ENCODE results near the gene RRM2. TPM values are rescaled to one million over a fixed set of nuclear protein-coding genes. Genes with fewer than 3 reads are reported as not detected.

The RRM2 gene
- total RNA-seq, 6 donors from 2014 or later: 2.1 to 12.9 (median 3.2) TPM

DNA sequence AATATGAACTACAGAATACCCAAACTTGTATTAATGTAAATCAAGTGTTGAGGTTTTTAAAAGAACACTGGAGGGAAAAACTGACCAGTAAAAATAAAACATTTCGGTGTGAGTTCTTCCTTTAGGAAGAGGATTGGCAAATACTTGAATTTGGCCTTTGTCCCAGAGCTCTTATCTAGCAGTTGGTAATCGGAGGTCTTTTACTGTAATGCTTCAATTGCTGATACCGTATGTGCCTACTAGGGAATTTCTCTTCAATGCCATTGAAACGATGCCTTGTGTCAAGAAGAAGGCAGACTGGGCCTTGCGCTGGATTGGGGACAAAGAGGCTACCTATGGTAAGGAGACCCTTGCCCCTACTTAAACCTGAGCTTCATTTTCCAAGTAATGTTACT lies 4.1 kb downstream of the RRM2 start:
- H3K36me3 ChIP-seq: no peaks in the 10 kb centered on the region
- H3K9me3 ChIP-seq: no peaks in the 10 kb centered on the region
- H3K27ac ChIP-seq: no peak overlapping the region
- peaks cover 29 to 47% (median 34%) of the 10 kb centered on the region in 4 donors for H3K4me1 ChIP-seq
- 29 to 30% methylated on average over 5 of the region's 5 CpGs for WGBS, 2 donors
- H3K4me3 ChIP-seq: no peak overlapping the region
- DNase-seq (no peak), ATAC-seq (ENCODE audit: low FRiP score in 2 of 2) (no peak)
- TF ChIP-seq, protein P1, sequence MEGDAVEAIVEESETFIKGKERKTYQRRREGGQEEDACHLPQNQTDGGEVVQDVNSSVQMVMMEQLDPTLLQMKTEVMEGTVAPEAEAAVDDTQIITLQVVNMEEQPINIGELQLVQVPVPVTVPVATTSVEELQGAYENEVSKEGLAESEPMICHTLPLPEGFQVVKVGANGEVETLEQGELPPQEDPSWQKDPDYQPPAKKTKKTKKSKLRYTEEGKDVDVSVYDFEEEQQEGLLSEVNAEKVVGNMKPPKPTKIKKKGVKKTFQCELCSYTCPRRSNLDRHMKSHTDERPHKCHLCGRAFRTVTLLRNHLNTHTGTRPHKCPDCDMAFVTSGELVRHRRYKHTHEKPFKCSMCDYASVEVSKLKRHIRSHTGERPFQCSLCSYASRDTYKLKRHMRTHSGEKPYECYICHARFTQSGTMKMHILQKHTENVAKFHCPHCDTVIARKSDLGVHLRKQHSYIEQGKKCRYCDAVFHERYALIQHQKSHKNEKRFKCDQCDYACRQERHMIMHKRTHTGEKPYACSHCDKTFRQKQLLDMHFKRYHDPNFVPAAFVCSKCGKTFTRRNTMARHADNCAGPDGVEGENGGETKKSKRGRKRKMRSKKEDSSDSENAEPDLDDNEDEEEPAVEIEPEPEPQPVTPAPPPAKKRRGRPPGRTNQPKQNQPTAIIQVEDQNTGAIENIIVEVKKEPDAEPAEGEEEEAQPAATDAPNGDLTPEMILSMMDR (IDR thresholded peaks at IDR 0.05): no peak
- no peak for TF ChIP-seq POLR2A (IDR thresholded peaks at IDR 0.05)
- no peak for TF ChIP-seq POLR2AphosphoS5 (IDR thresholded peaks at IDR 0.05)
- peak in 1 of 4 donors; percentile 61 for TF ChIP-seq EP300 (IDR thresholded peaks at IDR 0.05)
- H3K27me3 ChIP-seq: peaks cover 0 to 7% (median 3%) of the 10 kb centered on the region in 4 donors

DNA sequence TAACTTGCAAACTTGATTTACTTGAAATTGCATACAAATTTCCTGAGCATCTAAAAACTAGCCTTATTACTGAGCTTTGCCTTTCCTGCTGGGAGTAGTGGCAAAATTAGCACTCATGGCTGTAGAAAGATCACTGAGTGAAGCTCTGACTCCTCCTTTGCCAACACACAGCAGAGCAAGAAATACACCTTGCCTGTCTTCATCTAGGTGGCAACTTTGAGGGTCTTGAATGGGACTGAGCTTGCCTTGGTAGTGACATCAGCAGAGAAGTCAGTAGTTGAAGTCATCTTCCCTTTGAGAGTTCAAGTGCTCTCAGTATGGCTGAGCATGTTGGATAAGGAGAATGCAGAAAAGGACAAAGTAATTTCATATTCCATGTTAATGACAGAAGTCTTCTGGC lies 5.9 kb downstream of the RRM2 start:
- no peak for TF ChIP-seq EP300 (IDR thresholded peaks at IDR 0.05)
- no peak for TF ChIP-seq POLR2AphosphoS5 (IDR thresholded peaks at IDR 0.05)
- TF ChIP-seq, protein P1 (IDR thresholded peaks at IDR 0.05): no peak
- no peak for TF ChIP-seq POLR2A (IDR thresholded peaks at IDR 0.05)
- Histone ChIP-seq H3K27me3 (peaks cover 0 to 1% (median 0%) of the 10 kb centered on the region in 4 donors), H3K36me3 (no peaks in the 10 kb centered on the region), H3K27ac (no peak overlapping the region), H3K4me1 (peaks cover 11 to 29% (median 16%) of the 10 kb centered on the region in 4 donors), H3K4me3 (no peak overlapping the region), H3K9me3 (no peaks in the 10 kb centered on the region)
- no peak for DNase-seq
- no peak for ATAC-seq (ENCODE audit: low FRiP score in 2 of 2)

DNA sequence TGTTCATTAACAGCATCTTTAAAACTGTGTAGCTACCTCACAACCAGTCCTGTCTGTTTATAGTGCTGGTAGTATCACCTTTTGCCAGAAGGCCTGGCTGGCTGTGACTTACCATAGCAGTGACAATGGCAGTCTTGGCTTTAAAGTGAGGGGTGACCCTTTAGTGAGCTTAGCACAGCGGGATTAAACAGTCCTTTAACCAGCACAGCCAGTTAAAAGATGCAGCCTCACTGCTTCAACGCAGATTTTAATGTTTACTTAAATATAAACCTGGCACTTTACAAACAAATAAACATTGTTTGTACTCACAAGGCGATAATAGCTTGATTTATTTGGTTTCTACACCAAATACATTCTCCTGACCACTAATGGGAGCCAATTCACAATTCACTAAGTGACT lies 7.0 kb downstream of the RRM2 start:
- ATAC-seq (ENCODE audit: low FRiP score in 2 of 2) (no peak), DNase-seq (no peak)
- Histone ChIP-seq H3K9me3 (no peaks in the 10 kb centered on the region), H3K27me3 (no peaks in the 10 kb centered on the region), H3K36me3 (no peaks in the 10 kb centered on the region), H3K4me3 (no peak overlapping the region), H3K27ac (no peak overlapping the region), H3K4me1 (peaks cover 3 to 18% (median 9%) of the 10 kb centered on the region in 4 donors)
- TF ChIP-seq POLR2A (IDR thresholded peaks at IDR 0.05) (no peak), POLR2AphosphoS5 (IDR thresholded peaks at IDR 0.05) (no peak)
- TF ChIP-seq, protein P1 (IDR thresholded peaks at IDR 0.05): no peak
- 71 to 79% methylated on average over 3 of the region's 3 CpGs for WGBS, 2 donors

DNA sequence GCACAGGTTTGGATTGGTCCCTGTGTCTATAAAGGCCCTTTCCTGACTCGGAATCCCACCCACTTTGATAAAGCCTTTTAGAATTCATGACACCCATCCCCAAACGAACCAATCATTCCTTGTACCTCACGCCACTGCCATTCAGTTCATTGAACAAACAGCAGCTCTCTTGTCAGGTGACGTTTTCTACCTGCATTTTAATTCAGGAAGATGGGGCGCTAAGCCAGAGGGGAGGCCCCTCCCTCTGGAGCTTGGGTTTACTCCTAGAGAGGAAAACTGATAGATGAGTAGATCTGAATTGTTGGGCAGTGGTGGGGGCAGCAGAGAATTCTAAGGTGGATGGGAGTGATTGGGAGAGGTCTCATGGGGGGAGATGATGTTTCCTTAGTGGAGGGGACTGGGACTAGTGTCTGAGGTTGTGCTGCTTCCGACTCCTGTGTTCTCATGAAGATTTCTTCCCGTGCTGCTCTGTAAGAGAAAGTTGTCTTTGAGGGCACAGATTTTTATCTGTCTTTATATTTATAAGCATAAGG lies 9.6 kb downstream of the RRM2 start:
- ATAC-seq (ENCODE audit: low FRiP score in 2 of 2): no peak
- no peak for DNase-seq
- no peak overlapping the region for H3K27ac ChIP-seq
- H3K27me3 ChIP-seq: no peaks in the 10 kb centered on the region
- 88 to 94% methylated on average over 7 of the region's 7 CpGs for WGBS, 2 donors
- TF ChIP-seq, protein P1 (IDR thresholded peaks at IDR 0.05): no peak
- TF ChIP-seq POLR2AphosphoS5 (IDR thresholded peaks at IDR 0.05) (no peak), POLR2A (IDR thresholded peaks at IDR 0.05) (no peak), EP300 (IDR thresholded peaks at IDR 0.05) (no peak)
- no peak overlapping the region for H3K4me3 ChIP-seq
- H3K36me3 ChIP-seq: no peaks in the 10 kb centered on the region
- H3K4me1 ChIP-seq: peaks cover 0 to 2% (median 0%) of the 10 kb centered on the region in 4 donors
- no peaks in the 10 kb centered on the region for H3K9me3 ChIP-seq

DNA sequence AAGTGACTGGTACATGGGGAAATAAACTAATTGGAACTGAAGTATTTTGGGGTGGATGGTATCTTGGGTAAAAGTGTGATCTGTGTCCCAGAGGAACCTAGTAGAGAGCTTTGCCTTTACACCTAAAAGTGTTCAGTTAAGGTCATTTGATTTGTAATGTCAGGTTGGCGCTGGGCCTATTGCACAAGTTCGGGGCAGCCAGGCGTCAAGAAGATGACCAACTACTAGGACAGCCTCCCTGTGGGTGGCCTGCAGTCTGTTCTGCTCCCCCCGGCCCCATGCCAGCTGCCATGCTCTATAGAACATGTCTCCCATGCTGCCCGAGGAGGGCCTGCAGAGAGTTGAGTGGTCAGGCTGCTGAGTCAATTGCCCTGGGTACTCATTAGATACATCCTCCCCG lies 10.1 kb downstream of the RRM2 start:
- 85 to 89% methylated on average over 6 of the region's 6 CpGs for WGBS, 2 donors
- TF ChIP-seq POLR2A (IDR thresholded peaks at IDR 0.05) (no peak), POLR2AphosphoS5 (IDR thresholded peaks at IDR 0.05) (no peak), EP300 (IDR thresholded peaks at IDR 0.05) (no peak)
- TF ChIP-seq, protein P1 (IDR thresholded peaks at IDR 0.05): no peak
- Histone ChIP-seq H3K27ac (no peak overlapping the region), H3K4me1 (no peaks in the 10 kb centered on the region), H3K4me3 (no peak overlapping the region), H3K36me3 (no peaks in the 10 kb centered on the region), H3K27me3 (no peaks in the 10 kb centered on the region), H3K9me3 (no peaks in the 10 kb centered on the region)
- ATAC-seq (ENCODE audit: low FRiP score in 2 of 2): no peak
- DNase-seq: no peak

All from upper lobe of left lung (tissue), 6 donors.